DOHH2 (cell line): Measurements from ENCODE around the gene TAF1A.

ENCODE experiments used
- H3F3A ChIP-seq: fragments of 200-600 bp; sonication (generic), shearing (Covaris generic); 2 replicates; pipeline ENCODE4 v1.6.0; 2016; ENCODE audit warnings: antibody characterized with exemption, mild to moderate bottlenecking; ENCODE audit not compliant: control insufficient read depth, insufficient read depth
- H3K27ac ChIP-seq: fragments of 200-600 bp; sonication (generic); 2 replicates; pipeline ENCODE4 v1.5.1; 2014; ENCODE audit warnings: low read depth, mild to moderate bottlenecking, low read length, moderate library complexity
- H3K27me3 ChIP-seq: fragments of 200-600 bp; sonication (generic); 2 replicates; pipeline ENCODE4 v1.6.1; 2014; ENCODE audit warnings: mild to moderate bottlenecking, low read length, mixed read lengths; ENCODE audit not compliant: control insufficient read depth
- H3K36me3 ChIP-seq: fragments of 200-600 bp; sonication (generic); 2 replicates; pipeline ENCODE4 v1.6.1; 2014; ENCODE audit warnings: mild to moderate bottlenecking, low read length, moderate library complexity, mixed read lengths; ENCODE audit not compliant: control insufficient read depth
- H3K4me1 ChIP-seq: fragments of 200-600 bp; sonication (generic); 2 replicates; pipeline ENCODE4 v1.6.1; 2014; ENCODE audit warnings: mild to moderate bottlenecking, low read length, mixed read lengths; ENCODE audit not compliant: control insufficient read depth
- H3K4me2 ChIP-seq: fragments of 200-600 bp; sonication (generic); 2 replicates; pipeline ENCODE4 v1.6.0; 2014; ENCODE audit warnings: mild to moderate bottlenecking, low read length, moderate library complexity
- H3K4me3 ChIP-seq: fragments of 200-600 bp; sonication (generic); 2 replicates; pipeline ENCODE4 v1.5.1; 2014; ENCODE audit warnings: mild to moderate bottlenecking, low read length, mixed read lengths
- H3K79me2 ChIP-seq: fragments of 200-600 bp; sonication (generic); 2 replicates; pipeline ENCODE4 v1.6.1; 2014; ENCODE audit warnings: mild to moderate bottlenecking, low read length, mixed read lengths; ENCODE audit not compliant: control insufficient read depth
- H3K9me2 ChIP-seq: fragments of 200-600 bp; sonication (generic); replicated peaks from 2 replicates; pipeline ENCODE4 v1.6.1; 2014; ENCODE audit warnings: mild to moderate bottlenecking, low read length, mixed read lengths; ENCODE audit not compliant: control insufficient read depth
- H3K9me3 ChIP-seq: fragments of 200-600 bp; sonication (generic); 2 replicates; pipeline ENCODE4 v1.6.1; 2014; ENCODE audit warnings: antibody characterized with exemption, low read length, mixed read lengths; ENCODE audit not compliant: control insufficient read depth, insufficient read depth
- H4K20me1 ChIP-seq: fragments of 200-600 bp; sonication (generic); 2 replicates; pipeline ENCODE4 v1.6.0; 2014; ENCODE audit warnings: low read depth, mild to moderate bottlenecking, antibody characterized with exemption, low read length, moderate library complexity; ENCODE audit not compliant: control insufficient read depth, insufficient read depth
- CTCF ChIP-seq: fragments of 200-600 bp; sonication (generic); IDR thresholded peaks from one replicate; pipeline ENCODE4 v1.5.1; 2014; ENCODE audit warnings: antibody characterized with exemption, mild to moderate bottlenecking, low read depth, low read length; ENCODE audit not compliant: poor library complexity, severe bottlenecking
- EZH2phosphoT487 ChIP-seq: fragments of 200-600 bp; sonication (generic); IDR thresholded peaks from 2 replicates; pipeline ENCODE4 v1.6.1; 2017; ENCODE audit warnings: borderline replicate concordance, mild to moderate bottlenecking, antibody characterized with exemption, low read length, moderate library complexity, mixed read lengths

The TAF1A gene

DNA sequence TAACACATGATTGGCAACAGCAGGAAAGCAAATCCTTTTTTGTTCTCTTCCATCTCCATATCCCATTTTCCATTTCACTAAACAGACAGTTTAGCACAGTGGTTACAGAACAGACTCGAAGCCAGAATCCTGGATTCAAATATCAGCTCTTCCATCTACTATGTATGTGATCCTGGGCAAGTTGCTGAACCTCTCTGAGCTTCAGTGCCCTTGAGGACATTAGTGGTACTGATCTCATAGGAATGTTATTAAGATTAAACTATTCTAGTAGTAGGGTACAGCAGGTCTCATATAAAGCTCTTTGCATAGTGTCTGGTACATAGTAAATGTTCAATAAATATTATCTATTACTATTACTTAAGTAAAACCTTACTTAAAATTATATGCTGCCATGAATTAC, 28.1 kb downstream of the TAF1A start:
- no peaks in the 10 kb centered on the region for H3F3A ChIP-seq
- H3K27ac ChIP-seq: no peak overlapping the region
- H3K36me3 ChIP-seq: peaks cover 58% of the 10 kb centered on the region
- H4K20me1 ChIP-seq: no peaks in the 10 kb centered on the region
- H3K4me2 ChIP-seq: no peak overlapping the region
- H3K4me3 ChIP-seq: no peak overlapping the region
- no peaks in the 10 kb centered on the region for H3K4me1 ChIP-seq
- no peaks in the 10 kb centered on the region for H3K9me3 ChIP-seq
- H3K9me2 ChIP-seq: no peaks in the 10 kb centered on the region
- no peaks in the 10 kb centered on the region for H3K27me3 ChIP-seq
- H3K79me2 ChIP-seq: no peaks in the 10 kb centered on the region
- TF ChIP-seq EZH2phosphoT487 (no peak), CTCF (no peak)

GRCh38 chr1:222557574-222557973, 32.2 kb downstream of the TAF1A start:
- no peak overlapping the region for H3K4me3 ChIP-seq
- TF ChIP-seq CTCF (no peak), EZH2phosphoT487 (no peak)

GRCh38 chr1:222557148-222557547, 32.6 kb downstream of the TAF1A start:
- no peaks in the 10 kb centered on the region for H3K79me2 ChIP-seq
- H4K20me1 ChIP-seq: no peaks in the 10 kb centered on the region
- no peaks in the 10 kb centered on the region for H3F3A ChIP-seq
- H3K4me1 ChIP-seq: no peaks in the 10 kb centered on the region
- no peak for TF ChIP-seq EZH2phosphoT487
- TF ChIP-seq CTCF: no peak
- H3K9me3 ChIP-seq: no peaks in the 10 kb centered on the region
- H3K9me2 ChIP-seq: no peaks in the 10 kb centered on the region
- no peaks in the 10 kb centered on the region for H3K27me3 ChIP-seq
- H3K27ac ChIP-seq: no peak overlapping the region
- H3K4me3 ChIP-seq: no peak overlapping the region
- peaks cover 47% of the 10 kb centered on the region for H3K36me3 ChIP-seq
- no peak overlapping the region for H3K4me2 ChIP-seq

More at GRCh38 chr1:222557574-222557973, 32.2 kb downstream of the TAF1A start:
- H4K20me1 ChIP-seq: no peaks in the 10 kb centered on the region
- no peaks in the 10 kb centered on the region for H3K4me1 ChIP-seq
- H3K79me2 ChIP-seq: no peaks in the 10 kb centered on the region
- no peaks in the 10 kb centered on the region for H3K27me3 ChIP-seq
- no peak overlapping the region for H3K4me2 ChIP-seq
- H3K36me3 ChIP-seq: peaks cover 50% of the 10 kb centered on the region
- H3K9me3 ChIP-seq: no peaks in the 10 kb centered on the region
- no peak overlapping the region for H3K27ac ChIP-seq
- H3F3A ChIP-seq: no peaks in the 10 kb centered on the region
- H3K9me2 ChIP-seq: no peaks in the 10 kb centered on the region
